GM21381 (cell line): ENCODE results near the gene ANKS1B.
"Not testable (repeated sequence)": the region's sequence is repeated elsewhere in the genome, so short reads cannot be mapped to it uniquely, and the experiment has no call there.

ENCODE experiments used
- ATAC-seq: cut with Tn5 transposase; IDR thresholded peaks from one replicate; pipeline ENCODE4 v1.9.1; 2021; ENCODE audit warnings: mild to moderate bottlenecking, moderate library complexity; ENCODE audit not compliant: unreplicated experiment

ANKS1B gene

GRCh38 chr12:98799822-98800221 is 1184.9 kb downstream of the ANKS1B start:
- no peak for ATAC-seq

GRCh38 chr12:98799146-98799810 is 1185.5 kb downstream of the ANKS1B start:
- ATAC-seq, result no peak

DNA sequence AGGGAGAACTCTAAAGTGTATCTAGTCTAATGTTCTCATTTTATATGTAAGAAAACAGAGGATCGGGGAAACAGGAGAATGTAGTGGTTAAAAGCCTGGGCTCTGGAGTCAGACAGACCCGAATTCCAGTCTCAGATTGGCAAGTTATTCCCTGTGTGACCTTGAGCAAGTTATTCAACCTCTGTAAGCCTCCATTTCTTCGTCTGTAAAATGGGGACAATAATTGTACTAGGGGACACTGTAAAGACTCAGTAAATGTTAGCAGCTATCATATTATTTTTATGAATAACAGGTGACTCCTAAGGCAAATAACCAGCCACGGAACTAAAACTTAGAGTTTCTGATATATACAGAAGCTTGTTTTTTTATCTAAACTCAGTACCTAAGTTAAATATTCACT is 1187.5 kb downstream of the ANKS1B start:
- no peak for ATAC-seq

GRCh38 chr12:98796745-98797144 is 1188.0 kb downstream of the ANKS1B start:
- no peak for ATAC-seq

DNA sequence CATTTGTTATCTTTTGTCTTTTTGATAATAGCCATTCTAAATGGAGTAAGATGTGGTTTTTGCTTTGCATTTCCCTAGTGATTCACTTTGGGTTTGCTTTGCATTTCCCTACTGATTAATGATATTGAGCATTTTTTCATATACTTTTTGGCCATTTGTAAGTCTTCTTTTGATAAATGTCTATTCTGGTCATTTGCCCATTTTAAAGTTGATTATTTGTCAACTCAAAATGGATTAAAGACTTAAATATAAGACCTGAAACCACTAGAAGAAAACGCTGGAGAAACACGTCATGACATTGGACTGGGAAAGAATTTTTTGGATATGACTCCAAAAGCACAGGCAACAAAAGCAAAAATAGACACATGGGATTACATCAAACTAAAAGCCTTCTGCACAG is 1191.6 kb downstream of the ANKS1B start:
- no peak for ATAC-seq

DNA sequence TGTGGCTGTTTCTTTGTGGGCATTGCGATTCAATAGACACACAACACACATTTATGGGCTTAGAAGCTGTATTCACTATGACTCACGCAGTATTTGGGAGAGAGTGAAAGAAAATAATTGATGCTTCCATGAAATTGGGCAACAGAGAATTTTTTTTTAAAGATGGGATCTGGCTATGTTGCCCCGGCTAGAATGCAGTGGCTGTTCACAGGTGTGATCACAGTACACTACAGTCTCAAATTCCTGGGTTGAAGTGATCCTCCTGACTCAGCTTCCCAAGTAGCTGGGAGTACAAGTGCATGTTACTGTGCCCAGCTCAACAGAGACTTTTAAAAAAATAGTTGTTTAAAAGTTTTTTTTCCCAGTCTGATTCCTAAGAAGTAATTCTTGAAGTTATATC is 1193.3 kb downstream of the ANKS1B start:
- ATAC-seq, result no peak

GRCh38 chr12:98788396-98788795 is 1196.3 kb downstream of the ANKS1B start:
- no peak for ATAC-seq

DNA sequence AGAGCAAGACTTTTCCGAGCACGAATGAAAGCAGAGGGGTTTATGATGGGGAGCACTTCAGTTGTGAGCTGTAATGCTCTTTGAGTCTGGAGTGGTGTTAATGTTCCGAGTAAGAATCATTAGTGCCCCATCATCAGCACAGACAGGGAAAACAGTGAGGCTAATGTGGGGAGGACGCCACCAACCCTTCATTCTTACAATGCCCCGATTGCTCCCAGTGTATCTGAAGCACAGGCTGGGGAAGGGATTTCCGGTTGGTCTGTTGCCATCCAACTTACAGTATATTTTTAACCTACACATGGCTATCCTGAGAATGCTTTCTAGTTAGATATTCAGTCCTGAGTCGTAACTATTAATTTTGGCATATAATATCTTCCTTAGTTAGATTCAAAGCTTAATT is 1198.1 kb downstream of the ANKS1B start:
- ATAC-seq, result no peak

GRCh38 chr12:98783420-98783819 is 1201.3 kb downstream of the ANKS1B start:
- ATAC-seq, result no peak

GRCh38 chr12:98780261-98780660 is 1204.5 kb downstream of the ANKS1B start:
- ATAC-seq, result no peak

DNA sequence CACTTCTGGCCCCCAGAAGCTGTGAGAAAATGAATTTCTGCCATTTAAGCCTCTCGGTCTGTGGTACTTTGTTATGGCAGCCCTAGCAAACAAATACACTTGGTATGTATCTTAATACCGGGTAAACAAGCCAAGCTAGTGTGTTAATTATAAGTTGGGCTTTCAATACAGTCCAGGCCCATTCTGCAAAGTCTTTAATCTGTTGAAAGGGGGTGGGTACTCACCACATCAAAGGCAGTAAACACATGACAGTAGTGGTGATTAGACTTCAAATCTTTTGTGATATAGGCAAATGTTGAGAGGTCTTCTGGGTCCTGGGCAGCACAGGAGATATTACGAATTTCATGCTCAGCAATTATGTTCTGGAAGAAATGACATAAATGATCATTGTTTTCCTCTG is 1211.9 kb downstream of the ANKS1B start:
- no peak for ATAC-seq

DNA sequence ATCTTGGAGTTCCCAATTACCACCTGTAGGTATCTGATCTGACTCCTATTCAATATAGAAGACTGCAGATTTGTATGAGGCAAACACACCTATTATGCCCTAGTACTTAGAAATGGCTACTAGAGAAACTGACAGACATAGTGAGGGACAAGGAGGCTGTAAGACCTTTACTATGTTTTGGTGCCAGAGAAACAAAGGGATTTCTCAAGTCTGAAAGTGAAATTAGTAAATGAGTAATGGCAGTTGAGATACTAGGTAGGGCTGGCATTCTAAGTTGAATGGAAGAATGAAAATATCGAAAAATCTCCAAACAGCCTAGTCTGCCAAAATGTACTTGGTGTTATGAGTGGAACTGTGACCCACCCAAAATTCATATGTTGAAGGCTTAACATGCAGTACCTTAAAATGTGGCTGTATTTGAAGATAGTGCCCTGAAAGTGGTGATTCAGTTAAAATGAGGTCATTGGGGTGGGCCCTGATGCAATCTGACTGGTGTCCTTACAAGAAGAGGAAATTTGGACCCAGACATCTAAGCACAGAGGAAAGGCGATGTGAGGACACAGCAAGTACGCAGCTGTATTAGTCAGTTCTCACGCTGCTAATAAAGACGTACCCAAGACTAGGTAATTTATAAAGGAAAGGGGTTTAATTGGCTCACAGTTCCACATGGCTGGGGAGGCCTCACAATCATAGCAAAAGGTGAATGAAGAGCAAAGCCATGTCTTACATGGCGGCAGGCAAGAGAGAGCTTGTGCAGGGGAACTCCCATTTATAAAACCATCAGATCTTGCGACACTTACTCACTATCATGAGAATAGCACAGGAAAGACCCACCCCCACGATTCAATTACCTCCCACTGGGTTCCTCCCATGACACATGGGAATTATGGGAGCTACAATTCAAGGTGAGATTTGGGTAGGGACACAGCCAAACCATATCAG is 1212.7 kb downstream of the ANKS1B start:
- no peak for ATAC-seq

GRCh38 chr12:98770230-98770629 is 1214.5 kb downstream of the ANKS1B start:
- no peak for ATAC-seq

GRCh38 chr12:98769068-98769467 is 1215.7 kb downstream of the ANKS1B start:
- no peak for ATAC-seq

DNA sequence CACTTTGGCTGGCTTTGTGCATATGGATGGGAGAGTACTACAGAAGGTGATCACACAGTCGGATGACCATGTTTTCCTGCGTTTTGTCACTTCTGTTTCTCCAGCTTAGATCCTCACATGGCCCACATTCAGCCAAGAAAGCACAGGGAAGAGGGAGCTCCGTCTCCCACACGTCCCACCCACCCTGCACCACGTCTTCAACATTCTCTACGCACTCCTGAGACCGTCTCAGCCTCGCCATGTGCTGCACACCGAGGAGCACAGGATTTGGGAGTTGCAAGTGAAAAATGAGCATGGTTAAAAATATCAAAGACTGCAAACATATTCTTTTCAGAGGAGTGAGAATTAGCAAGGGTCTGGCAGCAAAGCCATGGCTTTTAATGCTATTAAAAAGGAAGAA is 1217.5 kb downstream of the ANKS1B start:
- no peak for ATAC-seq

DNA sequence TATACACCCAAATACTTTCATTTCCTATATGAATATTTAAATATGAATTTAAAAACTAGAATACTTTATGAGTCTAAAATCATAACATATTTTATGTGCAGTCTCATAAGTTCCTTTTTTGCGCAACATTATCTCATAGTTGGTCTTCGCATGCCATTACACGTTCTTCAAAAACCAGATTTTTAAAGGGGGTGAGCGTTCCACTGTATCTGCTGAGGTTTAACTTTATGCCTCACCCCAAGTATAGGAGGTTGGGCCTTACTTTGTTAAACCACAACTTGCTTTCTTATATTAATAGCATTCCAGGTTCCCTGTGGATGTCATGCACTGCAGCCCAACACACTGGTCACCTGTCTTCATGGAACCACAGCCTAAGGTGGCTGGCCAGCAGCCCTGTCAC is 1221.1 kb downstream of the ANKS1B start:
- ATAC-seq, result no peak

DNA sequence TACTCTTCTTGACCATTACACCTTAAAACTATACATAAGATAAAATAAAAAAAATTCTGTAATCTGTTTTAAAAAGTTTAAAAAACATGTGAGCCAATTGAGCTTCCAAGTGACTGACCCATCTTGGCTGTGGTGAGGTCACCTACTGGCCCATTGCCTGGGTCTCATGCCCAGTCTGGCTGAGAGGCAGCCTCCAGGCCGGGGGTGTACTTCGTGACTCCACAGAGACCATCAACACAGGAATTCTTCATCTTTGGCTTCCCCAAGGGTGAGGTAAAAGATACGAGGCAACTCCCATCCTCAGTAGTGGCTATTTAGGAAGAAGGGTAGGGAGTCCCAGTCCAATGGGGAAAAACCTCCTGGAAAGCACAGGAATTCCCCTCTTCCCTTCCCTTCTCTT is 1226.4 kb downstream of the ANKS1B start:
- no peak for ATAC-seq

- no peak for ATAC-seq
Observed at GRCh38 chr12:98757455-98757854, 1227.3 kb downstream of the ANKS1B start.

DNA sequence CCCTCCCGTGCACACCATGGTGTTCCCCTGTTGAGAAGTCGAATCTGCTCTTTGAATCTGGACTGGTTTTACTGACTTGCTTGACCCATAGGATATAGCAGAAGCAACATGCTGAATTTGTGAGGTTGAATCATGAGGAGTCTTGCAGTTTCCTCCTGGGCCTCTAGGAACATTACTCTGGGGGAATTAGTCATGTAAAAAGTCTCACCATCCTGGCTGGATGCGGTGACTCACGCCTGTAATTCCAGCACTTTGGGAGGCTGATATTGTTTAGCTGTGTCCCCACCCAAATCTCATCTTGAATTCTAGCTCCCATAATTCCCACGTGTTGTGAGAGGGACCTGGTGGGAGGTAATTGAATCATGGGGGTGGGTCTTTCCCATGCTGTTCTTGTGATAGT is 1228.9 kb downstream of the ANKS1B start:
- not testable (repeated sequence) for ATAC-seq

DNA sequence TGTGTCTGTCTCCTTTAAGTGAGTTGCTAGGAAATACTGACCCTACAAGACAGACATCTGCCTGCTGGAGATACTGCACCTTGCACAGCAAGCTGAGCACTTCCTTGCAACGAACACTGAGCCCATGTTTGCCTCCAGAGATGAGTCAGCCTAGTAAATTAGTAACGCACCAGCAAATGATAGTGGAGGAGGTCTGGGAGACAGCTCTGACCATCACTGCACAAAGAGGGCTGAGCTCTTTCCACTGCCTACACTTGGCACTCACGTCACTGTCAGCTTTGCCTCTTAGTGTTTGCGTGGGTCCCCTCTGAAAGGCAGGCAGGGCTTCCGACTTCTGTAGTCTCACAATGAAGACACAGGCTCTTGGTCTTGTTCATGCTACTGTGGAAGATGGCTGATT is 1230.6 kb downstream of the ANKS1B start:
- peak; percentile 98 for ATAC-seq

- no peak for ATAC-seq
Observed at GRCh38 chr12:98752726-98753125, 1232.0 kb downstream of the ANKS1B start.

- ATAC-seq, result no peak
Observed at GRCh38 chr12:98751580-98752115, 1233.1 kb downstream of the ANKS1B start.
